Hepatocyte (in vitro differentiated cells): ENCODE results near the gene DTD1. TPM values are rescaled to one million over a fixed set of nuclear protein-coding genes. Genes with fewer than 3 reads are reported as not detected.

ENCODE experiments used
- DNase-seq: peaks from one replicate; pipeline ENCODE4 v3.0.0-alpha.2; 2016; ENCODE audit warnings: low spot score
- H2AFZ ChIP-seq: fragments of 200-600 bp; sonication (generic); 2 replicates; pipeline ENCODE4 v1.6.0; 2016; ENCODE audit warnings: antibody characterized with exemption, mild to moderate bottlenecking
- H3K27ac ChIP-seq: fragments of 200-600 bp; sonication (generic); 2 replicates; pipeline ENCODE4 v1.5.1; 2016; ENCODE audit warnings: mild to moderate bottlenecking
- H3K27me3 ChIP-seq: fragments of 200-600 bp; sonication (generic); 2 replicates; pipeline ENCODE4 v1.6.1; 2016
- H3K36me3 ChIP-seq: fragments of 200-600 bp; sonication (generic); replicated peaks from 2 replicates; pipeline ENCODE4 v1.5.1; 2016; ENCODE audit warnings: low read depth; ENCODE audit not compliant: insufficient read depth
- H3K4me1 ChIP-seq: fragments of 200-600 bp; sonication (generic); 2 replicates; pipeline ENCODE4 v1.5.1; 2016; ENCODE audit warnings: mild to moderate bottlenecking, moderate library complexity; ENCODE audit not compliant: insufficient read depth
- H3K4me2 ChIP-seq: fragments of 200-600 bp; sonication (generic); 2 replicates; pipeline ENCODE4 v1.6.0; 2016
- H3K4me3 ChIP-seq: fragments of 200-600 bp; sonication (generic); 2 replicates; pipeline ENCODE4 v1.5.1; 2016; ENCODE audit warnings: mild to moderate bottlenecking
- H3K79me2 ChIP-seq: fragments of 200-600 bp; sonication (generic); 2 replicates; pipeline ENCODE4 v1.6.0; 2017; ENCODE audit warnings: mild to moderate bottlenecking
- H3K9me2 ChIP-seq: fragments of 200-600 bp; sonication (generic); replicated peaks from 2 replicates; pipeline ENCODE4 v1.6.0; 2017; ENCODE audit warnings: mild to moderate bottlenecking; ENCODE audit not compliant: insufficient read depth
- H3K9me3 ChIP-seq: fragments of 200-600 bp; sonication (generic); 2 replicates; pipeline ENCODE4 v1.5.1; 2016; ENCODE audit warnings: low read depth, mild to moderate bottlenecking
- H4K20me1 ChIP-seq: fragments of 200-600 bp; sonication (generic); 2 replicates; pipeline ENCODE4 v1.6.0; 2016; ENCODE audit warnings: mild to moderate bottlenecking; ENCODE audit not compliant: insufficient read depth, poor library complexity, severe bottlenecking
- CTCF ChIP-seq: fragments of 200-600 bp; sonication (generic); IDR thresholded peaks from 2 replicates; pipeline ENCODE4 v1.5.1; 2016; ENCODE audit warnings: antibody characterized with exemption, mild to moderate bottlenecking; ENCODE audit not compliant: poor library complexity
- EZH2 ChIP-seq: fragments of 200-600 bp; sonication (generic); IDR thresholded peaks from 2 replicates; pipeline ENCODE4 v1.6.1; 2016; ENCODE audit warnings: antibody characterized with exemption, mild to moderate bottlenecking, borderline replicate concordance
- EZH2phosphoT487 ChIP-seq: fragments of 200-600 bp; sonication (generic); IDR thresholded peaks from one replicate; pipeline ENCODE4 v1.6.1; 2018; ENCODE audit warnings: antibody characterized with exemption, mild to moderate bottlenecking, low read depth, moderate library complexity; ENCODE audit not compliant: unreplicated experiment, severe bottlenecking
- WGBS: methylation state at CpG from one replicate; pipeline ENCODE4 v1.1.6; 2016; ENCODE audit warnings: low lambda C conversion rate; ENCODE audit errors: missing lambda C conversion rate; 5-methylcytosine and 5-hydroxymethylcytosine counted together
- polyA plus RNA-seq: library from polyadenylated mRNA; unstranded; fragments of >200 nt; fragmentation: Nextera tagmentation; extraction: Ambion mirVana; gene quantifications from 2 replicates; pipeline ENCODE4 v1.2.1, GENCODE V29; 2016
- total RNA-seq: library from RNA; depleted of rRNA; stranded (reverse); fragments of >200 nt; gene quantifications from 2 replicates; pipeline ENCODE4 v1.2.3, GENCODE V29; 2014

Gene DTD1
- total and polyA plus RNA-seq, 2 experiments from 2014 or later, result 30.1 to 40.1 TPM

- Histone ChIP-seq H3K79me2 (no peaks in the 10 kb centered on the region), H3K36me3 (no peaks in the 10 kb centered on the region), H4K20me1 (no peaks in the 10 kb centered on the region), H3K4me2 (no peak overlapping the region), H3K27me3 (no peaks in the 10 kb centered on the region), H3K9me3 (peaks cover 5% of the 10 kb centered on the region), H2AFZ (no peak overlapping the region), H3K27ac (no peak overlapping the region), H3K4me1 (no peaks in the 10 kb centered on the region), H3K4me3 (no peak overlapping the region), H3K9me2 (no peaks in the 10 kb centered on the region)
- no peak for DNase-seq
- WGBS, result 77% methylated on average over 4 of the region's 4 CpGs
- no peak for TF ChIP-seq EZH2phosphoT487
Observed at GRCh38 chr20:18724788-18725464, 137.1 kb downstream of the DTD1 start.

GRCh38 chr20:18727032-18727508 lies 139.2 kb downstream of the DTD1 start:
- TF ChIP-seq EZH2 (no peak), CTCF (no peak), EZH2phosphoT487 (no peak)
- Histone ChIP-seq H4K20me1 (no peaks in the 10 kb centered on the region), H3K9me3 (no peaks in the 10 kb centered on the region), H3K79me2 (no peaks in the 10 kb centered on the region), H2AFZ (no peak overlapping the region), H3K4me3 (no peak overlapping the region), H3K9me2 (no peaks in the 10 kb centered on the region), H3K4me1 (no peaks in the 10 kb centered on the region), H3K27me3 (no peaks in the 10 kb centered on the region), H3K36me3 (no peaks in the 10 kb centered on the region), H3K27ac (no peak overlapping the region), H3K4me2 (no peak overlapping the region)
- WGBS, result 99% methylated on average over 9 of the region's 9 CpGs
- DNase-seq, result no peak

- Histone ChIP-seq H4K20me1 (no peaks in the 10 kb centered on the region), H3K4me2 (no peak overlapping the region), H3K4me1 (no peaks in the 10 kb centered on the region), H3K9me2 (no peaks in the 10 kb centered on the region), H3K27ac (no peak overlapping the region), H2AFZ (no peak overlapping the region), H3K36me3 (no peaks in the 10 kb centered on the region), H3K79me2 (no peaks in the 10 kb centered on the region), H3K9me3 (no peaks in the 10 kb centered on the region), H3K27me3 (no peaks in the 10 kb centered on the region), H3K4me3 (no peak overlapping the region)
- DNase-seq, result no peak
- TF ChIP-seq EZH2phosphoT487 (no peak), CTCF (no peak), EZH2 (no peak)
- WGBS, result 69% methylated on average over 8 of the region's 8 CpGs
Observed at GRCh38 chr20:18728165-18728869, 140.5 kb downstream of the DTD1 start.

GRCh38 chr20:18728870-18729224 lies 141.0 kb downstream of the DTD1 start:
- Histone ChIP-seq H3K36me3 (no peaks in the 10 kb centered on the region), H3K4me2 (no peak overlapping the region), H3K4me3 (no peak overlapping the region), H3K27ac (no peak overlapping the region), H3K4me1 (no peaks in the 10 kb centered on the region), H3K9me3 (no peaks in the 10 kb centered on the region), H3K27me3 (no peaks in the 10 kb centered on the region), H2AFZ (no peak overlapping the region), H3K79me2 (no peaks in the 10 kb centered on the region), H3K9me2 (no peaks in the 10 kb centered on the region), H4K20me1 (no peaks in the 10 kb centered on the region)
- DNase-seq, result no peak
- TF ChIP-seq EZH2phosphoT487 (no peak), CTCF (no peak), EZH2 (no peak)
- 91% methylated on average over 5 of the region's 5 CpGs for WGBS
